GM23338 (cell line): ENCODE measurements around the gene CXCL1. TPM values are rescaled to one million over a fixed set of nuclear protein-coding genes. Genes with fewer than 3 reads are reported as not detected.

Experiments
- ATAC-seq: fragments of 200-7000 bp; cut with Tn5 transposase; 3 replicates; pipeline ENCODE4 v1.9.1; 2020
- DNase-seq: peaks from one replicate; pipeline ENCODE4 v3.0.0-alpha.2; 2015; ENCODE audit warnings: low spot score
- H2AFZ ChIP-seq: fragments of 200-600 bp; sonication (generic); 2 replicates; pipeline ENCODE4 v1.8.0; 2016; ENCODE audit warnings: antibody characterized with exemption, mild to moderate bottlenecking, moderate library complexity
- H3F3A ChIP-seq: fragments of 200-600 bp; sonication (generic); replicated peaks from 2 replicates; pipeline ENCODE4 v1.8.0; 2017; ENCODE audit warnings: antibody characterized with exemption, mixed run types, low read depth
- H3K27ac ChIP-seq: fragments of 200-600 bp; sonication (generic); 2 replicates; pipeline ENCODE4 v1.6.1; 2016; ENCODE audit warnings: low read depth
- H3K27me3 ChIP-seq: fragments of 200-600 bp; sonication (generic); 2 replicates; pipeline ENCODE4 v1.8.0; 2016; ENCODE audit warnings: mild to moderate bottlenecking, mixed run types, moderate library complexity; ENCODE audit not compliant: insufficient read depth
- H3K36me3 ChIP-seq: fragments of 200-600 bp; sonication (generic); 2 replicates; pipeline ENCODE4 v1.8.0; 2016; ENCODE audit warnings: mild to moderate bottlenecking; ENCODE audit not compliant: insufficient read depth
- H3K4me1 ChIP-seq: fragments of 200-600 bp; sonication (generic); 2 replicates; pipeline ENCODE4 v1.8.0; 2016; ENCODE audit warnings: mild to moderate bottlenecking, moderate library complexity; ENCODE audit not compliant: insufficient read depth
- H3K4me2 ChIP-seq: fragments of 200-600 bp; sonication (generic); 2 replicates; pipeline ENCODE4 v1.7.1; 2017; ENCODE audit warnings: mixed run types
- H3K4me3 ChIP-seq: fragments of 200-600 bp; sonication (generic); 2 replicates; pipeline ENCODE4 v1.6.1; 2016; ENCODE audit warnings: mixed run types
- H3K79me2 ChIP-seq: fragments of 200-600 bp; sonication (generic); replicated peaks from 2 replicates; pipeline ENCODE4 v1.8.0; 2017; ENCODE audit warnings: mild to moderate bottlenecking; ENCODE audit not compliant: insufficient read depth
- H3K9me2 ChIP-seq: fragments of 200-600 bp; sonication (generic); 2 replicates; pipeline ENCODE4 v1.8.0; 2017; ENCODE audit not compliant: insufficient read depth
- H4K20me1 ChIP-seq: fragments of 200-600 bp; sonication (generic); replicated peaks from 2 replicates; pipeline ENCODE4 v1.8.0; 2017; ENCODE audit warnings: mild to moderate bottlenecking; ENCODE audit not compliant: insufficient read depth
- H3K27ac Mint-ChIP-seq: 2 replicates; pipeline ENCODE4 v1.8.0; 2020; ENCODE audit warnings: inconsistent platforms, mild to moderate bottlenecking, moderate library complexity, mixed read lengths
- H3K27me3 Mint-ChIP-seq: 3 replicates; pipeline ENCODE4 v1.8.0; 2022; ENCODE audit warnings: low read depth, mild to moderate bottlenecking, moderate library complexity, mixed read lengths, inconsistent platforms; ENCODE audit not compliant: insufficient read depth, poor library complexity
- H3K36me3 Mint-ChIP-seq: 3 replicates; pipeline ENCODE4 v1.8.0; 2021; ENCODE audit warnings: low read depth, mild to moderate bottlenecking, inconsistent platforms, moderate library complexity, mixed read lengths
- H3K4me1 Mint-ChIP-seq: 3 replicates; pipeline ENCODE4 v1.8.0; 2020; ENCODE audit warnings: mild to moderate bottlenecking, inconsistent platforms, mixed read lengths
- H3K4me3 Mint-ChIP-seq: 3 replicates; pipeline ENCODE4 v1.8.0; 2021; ENCODE audit warnings: moderate library complexity, mild to moderate bottlenecking, inconsistent platforms, mixed read lengths
- H3K9me3 Mint-ChIP-seq: 3 replicates; pipeline ENCODE4 v1.8.0; 2020; ENCODE audit warnings: moderate library complexity, mild to moderate bottlenecking, inconsistent platforms, mixed read lengths
- CREB1 ChIP-seq: fragments of 250-450 bp; sonication (Bioruptor Pico); IDR thresholded peaks from 2 replicates; pipeline ENCODE4 v1.5.0; 2020; ENCODE audit warnings: low read depth, mild to moderate bottlenecking, moderate library complexity
- CTCF ChIP-seq, 2 experiments: fragments of 200-600 bp in 1 of 2; sonication (generic) in 1 of 2; conservative IDR thresholded peaks; 2 replicates each; pipeline versions ENCODE4 v1.5.1 to v1.6.1; 2016 to 2017; ENCODE audit warnings: antibody characterized with exemption in 2 of 2, low read depth in 2 of 2, mild to moderate bottlenecking in 2 of 2, moderate library complexity in 1 of 2
- ETS1 ChIP-seq: IDR thresholded peaks from 2 replicates; pipeline ENCODE4 v1.6.1; 2016; ENCODE audit warnings: antibody characterized with exemption
- EZH2phosphoT487 ChIP-seq: fragments of 200-600 bp; sonication (generic); IDR thresholded peaks from one replicate; pipeline ENCODE4 v1.8.1; 2018; ENCODE audit warnings: antibody characterized with exemption; ENCODE audit not compliant: unreplicated experiment
- JUNB ChIP-seq: IDR thresholded peaks from one replicate; pipeline ENCODE4 v1.6.1; 2016; ENCODE audit warnings: antibody characterized with exemption; ENCODE audit not compliant: unreplicated experiment
- NANOG ChIP-seq: IDR thresholded peaks from 2 replicates; pipeline ENCODE4 v1.6.1; 2016; ENCODE audit warnings: antibody characterized with exemption, borderline replicate concordance
- POLR2AphosphoS5 ChIP-seq: IDR thresholded peaks from 2 replicates; pipeline ENCODE4 v1.6.1; 2016; ENCODE audit warnings: antibody characterized with exemption, low read depth
- REST ChIP-seq: IDR thresholded peaks from one replicate; pipeline ENCODE4 v1.6.1; 2018; ENCODE audit warnings: antibody characterized with exemption; ENCODE audit not compliant: unreplicated experiment
- STAT1 ChIP-seq: IDR thresholded peaks from one replicate; pipeline ENCODE4 v1.6.1; 2016; ENCODE audit warnings: antibody characterized with exemption; ENCODE audit not compliant: unreplicated experiment
- ZNF114 ChIP-seq: fragments of 250-450 bp; sonication (Bioruptor Pico); IDR thresholded peaks from 2 replicates; pipeline ENCODE4 v1.5.0; 2020; ENCODE audit warnings: mild to moderate bottlenecking, moderate library complexity
- ZNF331 ChIP-seq: fragments of 250-450 bp; sonication (Bioruptor Pico); IDR thresholded peaks from 2 replicates; pipeline ENCODE4 v1.5.0; 2020; ENCODE audit warnings: low read depth, mild to moderate bottlenecking, moderate library complexity
- polyA plus RNA-seq: library from polyadenylated mRNA; unstranded; fragments of >200 nt; fragmentation: Nextera tagmentation; extraction: Ambion mirVana; gene quantifications from 2 replicates; pipeline ENCODE4 v1.2.1, GENCODE V29; 2016
- total RNA-seq: library from RNA; depleted of rRNA; stranded (reverse); fragments of >200 nt; shearing (Covaris generic); gene quantifications from 2 replicates; pipeline ENCODE4 v1.2.3, GENCODE V29; 2014

CXCL1 gene
- total and polyA plus RNA-seq, 2 experiments from 2014 or later, result 1.6 to 2.5 TPM

GRCh38 chr4:73836373-73837279 is 32.6 kb upstream of the CXCL1 start, which contains the start of gene CXCL6:
CXCL6 (plus strand) TSS chr4:73836678; CDS start chr4:73836751, 73 bp downstream.
- H3K27ac ChIP-seq, result no peak within 1 kb of the TSS
- H3K4me3 Mint-ChIP-seq, result peak within 1 kb of the TSS; percentile 85
- H3K27me3 ChIP-seq, result peaks cover 21% of the 10 kb centered on the region
- peak within 1 kb of the TSS; percentile 97 for H2AFZ ChIP-seq
- peak; percentile 81 for DNase-seq
- peaks cover 9% of the 10 kb centered on the region for H3K27me3 Mint-ChIP-seq
- H3K4me1 ChIP-seq, result no peaks in the 10 kb centered on the region
- H3K9me3 Mint-ChIP-seq, result no peaks in the 10 kb centered on the region; the same call in 2 of the 3 replicates
- H3K4me1 Mint-ChIP-seq, result peaks cover 5% of the 10 kb centered on the region; the same call in 1 of the 3 replicates
- 0 out of 2 replicates have a peak, but pooled peaks cover 6% of the 10 kb centered on the region for H3K9me2 ChIP-seq
- H3K27ac Mint-ChIP-seq, result no peak within 1 kb of the TSS
- H3K79me2 ChIP-seq, result no peaks in the 10 kb centered on the region
- H3F3A ChIP-seq, result no peaks in the 10 kb centered on the region
- no peaks in the 10 kb centered on the region for H3K36me3 Mint-ChIP-seq
- TF ChIP-seq POLR2AphosphoS5 (peak; percentile 53), CREB1 (CRISPR knock-in tag) (no peak), JUNB (no peak), ZNF331 (CRISPR knock-in tag) (no peak)
- peak within 1 kb of the TSS; percentile 72 for H3K4me3 ChIP-seq
- H3K36me3 ChIP-seq, result no peaks in the 10 kb centered on the region
- H3K4me2 ChIP-seq, result peak within 1 kb of the TSS; percentile 86
- H4K20me1 ChIP-seq, result no peaks in the 10 kb centered on the region
- peak; percentile 97 for ATAC-seq

GRCh38 chr4:73839071-73839470 is 30.1 kb upstream of the CXCL1 start:
- Mint-ChIP-seq H3K4me3 (no peak overlapping the region), H3K9me3 (no peaks in the 10 kb centered on the region; the same call in 2 of the 3 replicates), H3K27me3 (peaks cover 9% of the 10 kb centered on the region), H3K27ac (no peak overlapping the region), H3K36me3 (no peaks in the 10 kb centered on the region), H3K4me1 (peaks cover 18% of the 10 kb centered on the region)
- Histone ChIP-seq H3K27me3 (peaks cover 21% of the 10 kb centered on the region), H3K9me2 (no peaks in the 10 kb centered on the region), H4K20me1 (no peaks in the 10 kb centered on the region), H2AFZ (no peak overlapping the region), H3K4me2 (no peak overlapping the region), H3K4me1 (peaks cover 3% of the 10 kb centered on the region; the same call in 1 of the 2 replicates), H3F3A (no peaks in the 10 kb centered on the region), H3K27ac (no peak overlapping the region), H3K4me3 (no peak overlapping the region), H3K36me3 (no peaks in the 10 kb centered on the region), H3K79me2 (no peaks in the 10 kb centered on the region)
- no peak for DNase-seq
- ATAC-seq, result no peak
- TF ChIP-seq CTCF (conservative IDR thresholded peaks at IDR 0.05; ENCODE audit: low read depth in 2 of 2) (no peak), STAT1 (no peak), ETS1 (no peak), JUNB (no peak), EZH2phosphoT487 (no peak), REST (no peak), POLR2AphosphoS5 (no peak), ZNF114 (CRISPR knock-in tag) (no peak), ZNF331 (CRISPR knock-in tag) (no peak), NANOG (no peak)
